GM12872 (cell line): Measurements from ENCODE around the gene PHKA2.

Experiments
- CTCF ChIP-seq: IDR thresholded peaks from 3 replicates; pipeline ENCODE4 v1.5.1; 2011; ENCODE audit warnings: low read depth, mild to moderate bottlenecking, low read length, moderate library complexity; ENCODE audit not compliant: insufficient read depth

PHKA2 gene

GRCh38 chrX:18884916-18885315 is 99.0 kb downstream of the PHKA2 start:
- no peak for TF ChIP-seq CTCF

GRCh38 chrX:18883961-18884765 is 99.8 kb downstream of the PHKA2 start:
- TF ChIP-seq CTCF = no peak

DNA sequence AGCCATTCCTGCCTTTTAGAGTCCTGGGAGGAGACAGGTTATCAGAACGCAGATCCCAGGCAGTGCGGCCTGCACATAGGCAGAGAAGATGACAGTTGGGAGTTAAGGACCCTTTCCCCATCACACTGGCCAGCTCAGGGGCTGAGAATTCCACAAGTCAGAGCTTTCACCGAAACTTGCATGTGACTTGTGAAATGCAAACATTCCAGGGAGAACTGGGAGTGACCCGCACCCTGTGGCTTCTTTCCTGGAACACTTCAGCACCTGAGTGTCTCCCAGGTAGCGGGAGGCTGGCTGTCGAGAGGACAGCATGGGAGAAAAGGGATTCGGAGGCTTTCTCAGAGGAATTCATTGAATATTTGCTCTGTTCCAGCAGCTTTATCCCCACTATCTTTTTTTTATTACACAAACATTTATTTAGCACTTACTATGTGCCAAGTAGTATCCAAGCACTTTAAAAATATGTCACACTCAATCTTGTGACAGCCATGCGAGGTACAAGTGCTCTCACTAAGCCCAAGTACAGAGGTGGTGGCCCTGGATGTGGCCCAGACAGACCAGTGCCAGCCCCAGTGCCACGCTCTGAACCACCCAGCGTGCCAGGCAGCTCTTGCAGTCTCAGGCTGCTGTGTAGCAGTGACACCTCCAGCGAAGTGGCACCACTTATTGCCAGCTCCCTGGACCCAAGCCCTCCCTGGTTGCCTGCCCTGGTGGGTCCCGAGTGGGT is 100.5 kb downstream of the PHKA2 start:
- TF ChIP-seq CTCF = no peak

- no peak for TF ChIP-seq CTCF
These were observed 104.8 kb downstream of the PHKA2 start for GRCh38 chrX:18879144-18879543.

- TF ChIP-seq CTCF = no peak
These were observed 106.4 kb downstream of the PHKA2 start for GRCh38 chrX:18877469-18877868.

DNA sequence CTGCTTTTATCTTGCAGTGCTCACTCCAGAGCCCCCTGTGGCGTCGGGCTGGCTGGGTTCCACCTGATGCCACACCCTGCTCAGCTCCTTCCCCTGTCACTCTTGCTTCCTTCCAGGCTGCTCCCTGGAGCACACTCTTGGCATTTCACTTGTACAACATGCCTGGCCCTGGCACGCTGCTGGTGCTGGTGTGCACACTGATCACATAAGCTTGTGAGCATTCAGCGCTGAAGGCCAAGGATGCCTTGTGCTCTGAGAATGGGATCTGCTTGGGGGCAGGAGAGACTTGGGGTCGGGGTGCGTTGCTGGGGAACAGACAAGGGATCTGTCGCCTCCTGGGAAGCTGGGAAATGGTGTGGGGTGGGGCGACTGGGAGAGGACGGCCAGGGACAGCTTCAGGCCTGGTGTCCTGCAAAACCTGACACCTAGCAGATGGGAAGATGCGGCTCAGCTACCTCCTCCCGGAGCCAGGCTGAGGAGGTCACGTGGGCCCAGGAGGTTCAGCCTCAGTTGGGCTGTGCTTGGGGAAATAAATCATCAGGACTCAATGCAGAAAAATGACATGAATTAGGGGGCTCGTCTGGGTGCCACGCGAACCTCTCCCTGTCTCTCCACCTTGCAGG is 108.5 kb downstream of the PHKA2 start:
- TF ChIP-seq CTCF = no peak

GRCh38 chrX:18874560-18875255 is 109.2 kb downstream of the PHKA2 start:
- no peak for TF ChIP-seq CTCF
